GM19239 (cell line): ENCODE measurements around the gene ESR1.
"Not testable (repeated sequence)": the region's sequence is repeated elsewhere in the genome, so short reads cannot be mapped to it uniquely, and the experiment has no call there.

Experiments used
- DNase-seq: peaks from one replicate; pipeline ENCODE4 v3.0.0; 2011; ENCODE audit warnings: low spot score; ENCODE audit not compliant: insufficient read length
- FAIRE-seq: peaks from 2 replicates; lab custom pipeline; 2011; peaks lifted over from hg19 to GRCh38; lab: Jason Lieb, UNC

The ESR1 gene

GRCh38 chr6:151877458-151877857 is 70.0 kb downstream of the ESR1 start:
- FAIRE-seq: no peak
- DNase-seq: no peak

- DNase-seq (no peak), FAIRE-seq (no peak)
Measured at GRCh38 chr6:151881231-151881630, 73.7 kb downstream of the ESR1 start.

- no peak for DNase-seq
- FAIRE-seq: no peak
Measured at GRCh38 chr6:151882206-151882605, 74.7 kb downstream of the ESR1 start.

- DNase-seq (no peak), FAIRE-seq (no peak)
Measured at GRCh38 chr6:151885234-151885633, 77.8 kb downstream of the ESR1 start.

- FAIRE-seq: no peak
- DNase-seq: no peak
Measured at GRCh38 chr6:151891524-151891923, 84.0 kb downstream of the ESR1 start.

GRCh38 chr6:151894426-151894825 is 86.9 kb downstream of the ESR1 start:
- not testable (repeated sequence) for DNase-seq, FAIRE-seq

- not testable (repeated sequence) for DNase-seq, FAIRE-seq
Measured at GRCh38 chr6:151899221-151899620, 91.7 kb downstream of the ESR1 start.

- FAIRE-seq: not testable (repeated sequence)
Measured at GRCh38 chr6:151899796-151900195, 92.3 kb downstream of the ESR1 start.

GRCh38 chr6:151900256-151900655 is 92.8 kb downstream of the ESR1 start:
- FAIRE-seq (no peak), DNase-seq (no peak)

More at GRCh38 chr6:151899796-151900195, 92.3 kb downstream of the ESR1 start:
- DNase-seq: not testable (repeated sequence)

- FAIRE-seq: no peak
- DNase-seq: no peak
Measured at GRCh38 chr6:151901009-151901411, 93.5 kb downstream of the ESR1 start.

- FAIRE-seq (no peak), DNase-seq (no peak)
Measured at GRCh38 chr6:151904631-151905030, 97.1 kb downstream of the ESR1 start.

- DNase-seq: no peak
- FAIRE-seq: no peak
Measured at GRCh38 chr6:151905072-151905471, 97.6 kb downstream of the ESR1 start.

- FAIRE-seq: no peak
- no peak for DNase-seq
Measured at GRCh38 chr6:151905854-151906253, 98.4 kb downstream of the ESR1 start.

- FAIRE-seq: no peak
- DNase-seq: no peak
Measured at GRCh38 chr6:151911401-151911800, 103.9 kb downstream of the ESR1 start.

GRCh38 chr6:151914484-151914883 is 107.0 kb downstream of the ESR1 start:
- FAIRE-seq (no peak), DNase-seq (no peak)

- DNase-seq (no peak), FAIRE-seq (no peak)
Measured at GRCh38 chr6:151916075-151916474, 108.6 kb downstream of the ESR1 start.

GRCh38 chr6:151916680-151917164 is 109.2 kb downstream of the ESR1 start:
- DNase-seq (no peak), FAIRE-seq (no peak)

- DNase-seq (no peak), FAIRE-seq (no peak)
Measured at GRCh38 chr6:151917531-151918329, 110.2 kb downstream of the ESR1 start.

- FAIRE-seq (no peak), DNase-seq (no peak)
Measured at GRCh38 chr6:151940307-151940706, 132.8 kb downstream of the ESR1 start.

- FAIRE-seq (peak; percentile 68), DNase-seq (no peak)
Measured at GRCh38 chr6:151948002-151948743, 140.7 kb downstream of the ESR1 start.

GRCh38 chr6:151958332-151958731 is 150.8 kb downstream of the ESR1 start:
- DNase-seq (no peak), FAIRE-seq (no peak)
